HCT116 (cell line): ENCODE measurements around the gene PNLIP.

Source experiments
- ATF3 ChIP-seq: IDR thresholded peaks from 2 replicates; pipeline ENCODE4 v1.6.1; 2012
- CEBPB ChIP-seq: IDR thresholded peaks from 2 replicates; pipeline ENCODE4 v1.6.1; 2012; ENCODE audit warnings: low read depth
- CTCF ChIP-seq, 3 experiments: fragments of 200-600 bp in 1 of 3; sonication (generic) in 1 of 3; IDR thresholded peaks in 2 of 3; conservative IDR thresholded peaks in 1 of 3; 2 replicates each; pipeline ENCODE4 v1.5.1; 2012 to 2017; ENCODE audit warnings: low read depth in 2 of 3, low read length in 2 of 3, antibody characterized with exemption in 1 of 3, borderline replicate concordance in 1 of 3, control low read depth in 1 of 3, mild to moderate bottlenecking in 1 of 3, mixed read lengths in 1 of 3, mixed run types in 1 of 3, moderate library complexity in 1 of 3; ENCODE audit not compliant: insufficient read depth in 1 of 3
- EZH2 ChIP-seq: fragments of 200-600 bp; sonication (generic); IDR thresholded peaks from 2 replicates; pipeline ENCODE4 v1.6.1; 2017; ENCODE audit warnings: antibody characterized with exemption, mixed run types
- EZH2phosphoT487 ChIP-seq: fragments of 200-600 bp; IDR thresholded peaks from 2 replicates; pipeline ENCODE4 v1.6.1; 2018; ENCODE audit warnings: antibody characterized with exemption, borderline replicate concordance
- MAX ChIP-seq: IDR thresholded peaks from 2 replicates; pipeline ENCODE4 v1.6.1; 2012
- POLR2A ChIP-seq: IDR thresholded peaks from 2 replicates; pipeline ENCODE4 v1.7.0; 2011; ENCODE audit warnings: borderline replicate concordance; ENCODE audit not compliant: insufficient read depth, insufficient read length; ENCODE audit errors: extremely low read depth
- RAD21 ChIP-seq: IDR thresholded peaks from 2 replicates; pipeline ENCODE4 v1.6.1; 2012; ENCODE audit warnings: low read depth, mild to moderate bottlenecking
- REST ChIP-seq: IDR thresholded peaks from 2 replicates; pipeline ENCODE4 v1.6.1; 2012; ENCODE audit warnings: low read depth
- SRF ChIP-seq: IDR thresholded peaks from 2 replicates; pipeline ENCODE4 v1.6.1; 2012; ENCODE audit warnings: low read depth
- YY1 ChIP-seq: IDR thresholded peaks from 2 replicates; pipeline ENCODE4 v1.6.1; 2011; ENCODE audit warnings: low read length, low read depth, moderate library complexity, mild to moderate bottlenecking; ENCODE audit not compliant: insufficient replicate concordance; ENCODE audit errors: extremely low read depth

- TF ChIP-seq CEBPB (no peak), CTCF (IDR thresholded peaks at IDR 0.05 in 2 of 3, conservative IDR thresholded peaks at IDR 0.05 in 1 of 3; ENCODE audit: borderline replicate concordance in 1 of 3, insufficient read depth in 1 of 3, low read depth in 2 of 3, low read length in 2 of 3) (no peak), POLR2A (no peak), EZH2 (no peak), RAD21 (no peak), REST (no peak), EZH2phosphoT487 (no peak), ATF3 (no peak), MAX (no peak), YY1 (no peak), SRF (no peak)
Observed at GRCh38 chr10:116611153-116611545, 65.4 kb downstream of the PNLIP start.
